Vagina (tissue), 2 donors: ENCODE measurements around the gene HSPB1. TPM values are rescaled to one million over a fixed set of nuclear protein-coding genes. Genes with fewer than 3 reads are reported as not detected.
A peak's percentile ranks its signal among the peaks of the same experiment; 100 is the strongest.
"Not testable (repeated sequence)": the region's sequence is repeated elsewhere in the genome, so short reads cannot be mapped to it uniquely, and the experiment has no call there.

ENCODE experiments used
- DNase-seq, 2 donors: peaks; one replicate each; pipeline ENCODE4 v3.0.0-alpha.2; 2017; ENCODE audit errors: extremely low spot score in 2 of 2
- H3K27ac ChIP-seq: fragments of 200-600 bp; sonication (generic); one replicate; pipeline ENCODE4 v1.5.1; 2019
- H3K27me3 ChIP-seq: fragments of 200-600 bp; sonication (generic); one replicate; pipeline ENCODE4 v1.5.1; 2019
- H3K36me3 ChIP-seq, 2 donors: fragments of 200-600 bp; sonication (generic); one replicate each; pipeline ENCODE4 v1.5.1; 2017 to 2019
- H3K4me1 ChIP-seq: fragments of 200-600 bp; sonication (generic); one replicate; pipeline ENCODE4 v1.5.1; 2019
- H3K4me3 ChIP-seq, 2 donors: fragments of 200-600 bp; sonication (generic); 1 replicate in 1 of 2; 2 replicates in 1 of 2; pipeline ENCODE4 v1.5.1; 2016 to 2019
- H3K9me3 ChIP-seq: fragments of 200-600 bp; sonication (generic); one replicate; pipeline ENCODE4 v1.5.1; 2019
- CTCF ChIP-seq, 3 experiments: fragments of 450-650 bp in 2 of 3; fragments of 200-600 bp in 1 of 3; sonication (generic) in 1 of 3; IDR thresholded peaks; one replicate each; pipeline ENCODE4 v1.5.1; 2017 to 2019; ENCODE audit warnings: antibody characterized with exemption in 3 of 3, mild to moderate bottlenecking in 2 of 3, moderate library complexity in 2 of 3
- POLR2A ChIP-seq, 2 donors: fragments of 450-650 bp; IDR thresholded peaks; one replicate each; pipeline ENCODE4 v1.6.1; 2017; ENCODE audit warnings: antibody characterized with exemption in 2 of 2, mild to moderate bottlenecking in 2 of 2, moderate library complexity in 2 of 2
- POLR2AphosphoS5 ChIP-seq, 2 donors: sonication (generic); formaldehyde crosslinking; IDR thresholded peaks; one replicate each; pipeline ENCODE4 v1.9.0; 2017; ENCODE audit warnings: antibody characterized with exemption in 2 of 2, mild to moderate bottlenecking in 2 of 2, low read depth in 1 of 2; ENCODE audit not compliant: insufficient read depth in 1 of 2
- intact Hi-C: fragments of 100-400 bp; cut with DNase I; formaldehyde crosslinking; loops from one replicate; pipeline ENCODE4 v1.15.1; 2023
- total RNA-seq: library from RNA; depleted of rRNA; stranded (reverse); fragments of >200 nt; gene quantifications from one replicate; pipeline ENCODE4 v1.2.3, GENCODE V29; 2016

The HSPB1 gene
- total RNA-seq, 1 donor from 2014 or later: 3,606 TPM

- Histone ChIP-seq H3K27me3 (no peaks in the 10 kb centered on the region), H3K4me3 (no peak overlapping the region), H3K27ac (no peak overlapping the region), H3K9me3 (no peaks in the 10 kb centered on the region), H3K36me3 (peaks cover 0 to 29% of the 10 kb centered on the region in 2 donors), H3K4me1 (peaks cover 59% of the 10 kb centered on the region)
- intact Hi-C loops: no loop called here
- TF ChIP-seq CTCF (IDR thresholded peaks at IDR 0.05): no peak
- no peak for TF ChIP-seq POLR2A (IDR thresholded peaks at IDR 0.05)
- no peak for TF ChIP-seq POLR2AphosphoS5 (IDR thresholded peaks at IDR 0.05; ENCODE audit: insufficient read depth in 1 of 2, low read depth in 1 of 2)
- DNase-seq: no peak
Measured at GRCh38 chr7:76330261-76330660, 27.8 kb downstream of the HSPB1 start.

- H3K27me3 ChIP-seq: no peaks in the 10 kb centered on the region
- peaks cover 0 to 29% of the 10 kb centered on the region in 2 donors for H3K36me3 ChIP-seq
- intact Hi-C loops: no loop called here
- H3K4me3 ChIP-seq: no peak overlapping the region
- TF ChIP-seq CTCF (IDR thresholded peaks at IDR 0.05): no peak
- TF ChIP-seq POLR2AphosphoS5 (IDR thresholded peaks at IDR 0.05; ENCODE audit: insufficient read depth in 1 of 2, low read depth in 1 of 2): no peak
- TF ChIP-seq POLR2A (IDR thresholded peaks at IDR 0.05): no peak
- peaks cover 61% of the 10 kb centered on the region for H3K4me1 ChIP-seq
- no peaks in the 10 kb centered on the region for H3K9me3 ChIP-seq
- H3K27ac ChIP-seq: no peak overlapping the region
- no peak for DNase-seq
Measured at GRCh38 chr7:76330673-76331072, 28.2 kb downstream of the HSPB1 start.

- intact Hi-C loops: no loop called here
- Histone ChIP-seq H3K36me3 (peaks cover 0 to 21% of the 10 kb centered on the region in 2 donors), H3K27me3 (no peaks in the 10 kb centered on the region), H3K4me1 (peaks cover 60% of the 10 kb centered on the region), H3K9me3 (no peaks in the 10 kb centered on the region), H3K4me3 (no peak overlapping the region), H3K27ac (no peak overlapping the region)
- DNase-seq: no peak
- TF ChIP-seq POLR2AphosphoS5 (IDR thresholded peaks at IDR 0.05; ENCODE audit: insufficient read depth in 1 of 2, low read depth in 1 of 2) (no peak), CTCF (IDR thresholded peaks at IDR 0.05) (no peak), POLR2A (IDR thresholded peaks at IDR 0.05) (no peak)
Measured at GRCh38 chr7:76332078-76332477, 29.6 kb downstream of the HSPB1 start.

- Histone ChIP-seq H3K36me3 (peaks cover 0 to 13% of the 10 kb centered on the region in 2 donors), H3K4me3 (no peak overlapping the region), H3K27ac (no peak overlapping the region), H3K9me3 (no peaks in the 10 kb centered on the region), H3K27me3 (no peaks in the 10 kb centered on the region), H3K4me1 (peaks cover 59% of the 10 kb centered on the region)
- intact Hi-C loops: no loop called here
- TF ChIP-seq POLR2AphosphoS5 (IDR thresholded peaks at IDR 0.05; ENCODE audit: insufficient read depth in 1 of 2, low read depth in 1 of 2): peak in 1 of 2 donors; percentile 18
- TF ChIP-seq CTCF (IDR thresholded peaks at IDR 0.05): no peak
- no peak for TF ChIP-seq POLR2A (IDR thresholded peaks at IDR 0.05)
- no peak for DNase-seq
Measured at GRCh38 chr7:76333511-76334101, 31.1 kb downstream of the HSPB1 start.

GRCh38 chr7:76334320-76334967 lies 32.0 kb downstream of the HSPB1 start:
- intact Hi-C loops: no loop called here
- H3K36me3 ChIP-seq: peaks cover 0 to 5% of the 10 kb centered on the region in 2 donors
- H3K4me3 ChIP-seq: no peak overlapping the region
- H3K27me3 ChIP-seq: no peaks in the 10 kb centered on the region
- H3K9me3 ChIP-seq: no peaks in the 10 kb centered on the region
- H3K4me1 ChIP-seq: peaks cover 65% of the 10 kb centered on the region
- no peak overlapping the region for H3K27ac ChIP-seq
- DNase-seq: no peak
- TF ChIP-seq POLR2AphosphoS5 (IDR thresholded peaks at IDR 0.05; ENCODE audit: insufficient read depth in 1 of 2, low read depth in 1 of 2) (no peak), POLR2A (IDR thresholded peaks at IDR 0.05) (no peak), CTCF (IDR thresholded peaks at IDR 0.05) (no peak)

GRCh38 chr7:76335417-76335816 lies 32.9 kb downstream of the HSPB1 start:
- H3K27me3 ChIP-seq, H3K4me3 ChIP-seq, H3K9me3 ChIP-seq, DNase-seq, intact Hi-C loops, H3K36me3 ChIP-seq, H3K27ac ChIP-seq: not testable (repeated sequence)
- H3K4me1 ChIP-seq: peaks cover 74% of the 10 kb centered on the region
